ENCODE results near the gene MAL. TPM values are rescaled to one million over a fixed set of nuclear protein-coding genes. Genes with fewer than 3 reads are reported as not detected.

Gene MAL
- total RNA-seq, 1 experiment from 2014 or later = 0.22 TPM

DNA sequence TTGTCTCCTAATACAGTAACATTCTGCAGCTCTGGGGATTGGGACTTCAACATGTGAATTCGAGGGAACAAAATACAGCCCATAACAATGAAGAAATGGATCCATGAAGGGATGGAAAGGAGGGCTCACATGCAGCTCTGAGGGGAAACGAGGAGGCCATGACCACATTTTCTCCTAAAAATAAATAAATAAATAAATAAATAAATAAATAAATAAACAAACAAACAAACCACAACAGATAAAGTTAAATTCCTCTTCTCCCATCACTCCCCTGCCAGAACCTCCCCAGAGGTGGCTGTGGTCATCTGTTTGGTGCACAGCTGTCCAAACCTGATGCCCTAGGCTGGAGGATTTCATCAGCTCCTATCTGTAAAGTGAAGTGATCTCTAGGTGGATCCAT, 42.7 kb downstream of the MAL start:
- ChIA-PET POLR2A (no interaction called here), CTCF (interaction anchor here (0.5 to 1.5 kb wide), 4 partner anchors 8 to 195 kb away, joined by 3 to 4 read pairs (median 4); no protein-coding TSS in a partner anchor)
- Mint-ChIP-seq H3K27ac (no peak overlapping the region), H3K4me1 (peaks cover 11% of the 10 kb centered on the region), H3K4me3 (no peak overlapping the region), H3K36me3 (no peaks in the 10 kb centered on the region), H3K27me3 (ENCODE audit: low read depth) (no peaks in the 10 kb centered on the region), H3K9me3 (peaks cover 3% of the 10 kb centered on the region; the same call in 1 of the 2 replicates)
- no peak for TF ChIP-seq CREB1 (CRISPR knock-in tag; IDR thresholded peaks at IDR 0.05)
- no peak for TF ChIP-seq GTF2I (CRISPR knock-in tag; conservative IDR thresholded peaks at IDR 0.05)
- TF ChIP-seq, protein P1, sequence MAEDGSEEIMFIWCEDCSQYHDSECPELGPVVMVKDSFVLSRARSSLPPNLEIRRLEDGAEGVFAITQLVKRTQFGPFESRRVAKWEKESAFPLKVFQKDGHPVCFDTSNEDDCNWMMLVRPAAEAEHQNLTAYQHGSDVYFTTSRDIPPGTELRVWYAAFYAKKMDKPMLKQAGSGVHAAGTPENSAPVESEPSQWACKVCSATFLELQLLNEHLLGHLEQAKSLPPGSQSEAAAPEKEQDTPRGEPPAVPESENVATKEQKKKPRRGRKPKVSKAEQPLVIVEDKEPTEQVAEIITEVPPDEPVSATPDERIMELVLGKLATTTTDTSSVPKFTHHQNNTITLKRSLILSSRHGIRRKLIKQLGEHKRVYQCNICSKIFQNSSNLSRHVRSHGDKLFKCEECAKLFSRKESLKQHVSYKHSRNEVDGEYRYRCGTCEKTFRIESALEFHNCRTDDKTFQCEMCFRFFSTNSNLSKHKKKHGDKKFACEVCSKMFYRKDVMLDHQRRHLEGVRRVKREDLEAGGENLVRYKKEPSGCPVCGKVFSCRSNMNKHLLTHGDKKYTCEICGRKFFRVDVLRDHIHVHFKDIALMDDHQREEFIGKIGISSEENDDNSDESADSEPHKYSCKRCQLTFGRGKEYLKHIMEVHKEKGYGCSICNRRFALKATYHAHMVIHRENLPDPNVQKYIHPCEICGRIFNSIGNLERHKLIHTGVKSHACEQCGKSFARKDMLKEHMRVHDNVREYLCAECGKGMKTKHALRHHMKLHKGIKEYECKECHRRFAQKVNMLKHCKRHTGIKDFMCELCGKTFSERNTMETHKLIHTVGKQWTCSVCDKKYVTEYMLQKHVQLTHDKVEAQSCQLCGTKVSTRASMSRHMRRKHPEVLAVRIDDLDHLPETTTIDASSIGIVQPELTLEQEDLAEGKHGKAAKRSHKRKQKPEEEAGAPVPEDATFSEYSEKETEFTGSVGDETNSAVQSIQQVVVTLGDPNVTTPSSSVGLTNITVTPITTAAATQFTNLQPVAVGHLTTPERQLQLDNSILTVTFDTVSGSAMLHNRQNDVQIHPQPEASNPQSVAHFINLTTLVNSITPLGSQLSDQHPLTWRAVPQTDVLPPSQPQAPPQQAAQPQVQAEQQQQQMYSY (CRISPR knock-in tag; IDR thresholded peaks at IDR 0.05) = no peak
- no peak for TF ChIP-seq NFYB (CRISPR knock-in tag; conservative IDR thresholded peaks at IDR 0.05; ENCODE audit: low read depth)
- TF ChIP-seq, protein P2, sequence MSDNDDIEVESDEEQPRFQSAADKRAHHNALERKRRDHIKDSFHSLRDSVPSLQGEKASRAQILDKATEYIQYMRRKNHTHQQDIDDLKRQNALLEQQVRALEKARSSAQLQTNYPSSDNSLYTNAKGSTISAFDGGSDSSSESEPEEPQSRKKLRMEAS (CRISPR knock-in tag; IDR thresholded peaks at IDR 0.05) = no peak
- TF ChIP-seq ZNF219 (CRISPR knock-in tag; IDR thresholded peaks at IDR 0.05; ENCODE audit: borderline replicate concordance) = no peak
- TF ChIP-seq, protein P3, sequence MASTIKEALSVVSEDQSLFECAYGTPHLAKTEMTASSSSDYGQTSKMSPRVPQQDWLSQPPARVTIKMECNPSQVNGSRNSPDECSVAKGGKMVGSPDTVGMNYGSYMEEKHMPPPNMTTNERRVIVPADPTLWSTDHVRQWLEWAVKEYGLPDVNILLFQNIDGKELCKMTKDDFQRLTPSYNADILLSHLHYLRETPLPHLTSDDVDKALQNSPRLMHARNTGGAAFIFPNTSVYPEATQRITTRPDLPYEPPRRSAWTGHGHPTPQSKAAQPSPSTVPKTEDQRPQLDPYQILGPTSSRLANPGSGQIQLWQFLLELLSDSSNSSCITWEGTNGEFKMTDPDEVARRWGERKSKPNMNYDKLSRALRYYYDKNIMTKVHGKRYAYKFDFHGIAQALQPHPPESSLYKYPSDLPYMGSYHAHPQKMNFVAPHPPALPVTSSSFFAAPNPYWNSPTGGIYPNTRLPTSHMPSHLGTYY (CRISPR knock-in tag; IDR thresholded peaks at IDR 0.05) = no peak
- TF ChIP-seq, protein P4, sequence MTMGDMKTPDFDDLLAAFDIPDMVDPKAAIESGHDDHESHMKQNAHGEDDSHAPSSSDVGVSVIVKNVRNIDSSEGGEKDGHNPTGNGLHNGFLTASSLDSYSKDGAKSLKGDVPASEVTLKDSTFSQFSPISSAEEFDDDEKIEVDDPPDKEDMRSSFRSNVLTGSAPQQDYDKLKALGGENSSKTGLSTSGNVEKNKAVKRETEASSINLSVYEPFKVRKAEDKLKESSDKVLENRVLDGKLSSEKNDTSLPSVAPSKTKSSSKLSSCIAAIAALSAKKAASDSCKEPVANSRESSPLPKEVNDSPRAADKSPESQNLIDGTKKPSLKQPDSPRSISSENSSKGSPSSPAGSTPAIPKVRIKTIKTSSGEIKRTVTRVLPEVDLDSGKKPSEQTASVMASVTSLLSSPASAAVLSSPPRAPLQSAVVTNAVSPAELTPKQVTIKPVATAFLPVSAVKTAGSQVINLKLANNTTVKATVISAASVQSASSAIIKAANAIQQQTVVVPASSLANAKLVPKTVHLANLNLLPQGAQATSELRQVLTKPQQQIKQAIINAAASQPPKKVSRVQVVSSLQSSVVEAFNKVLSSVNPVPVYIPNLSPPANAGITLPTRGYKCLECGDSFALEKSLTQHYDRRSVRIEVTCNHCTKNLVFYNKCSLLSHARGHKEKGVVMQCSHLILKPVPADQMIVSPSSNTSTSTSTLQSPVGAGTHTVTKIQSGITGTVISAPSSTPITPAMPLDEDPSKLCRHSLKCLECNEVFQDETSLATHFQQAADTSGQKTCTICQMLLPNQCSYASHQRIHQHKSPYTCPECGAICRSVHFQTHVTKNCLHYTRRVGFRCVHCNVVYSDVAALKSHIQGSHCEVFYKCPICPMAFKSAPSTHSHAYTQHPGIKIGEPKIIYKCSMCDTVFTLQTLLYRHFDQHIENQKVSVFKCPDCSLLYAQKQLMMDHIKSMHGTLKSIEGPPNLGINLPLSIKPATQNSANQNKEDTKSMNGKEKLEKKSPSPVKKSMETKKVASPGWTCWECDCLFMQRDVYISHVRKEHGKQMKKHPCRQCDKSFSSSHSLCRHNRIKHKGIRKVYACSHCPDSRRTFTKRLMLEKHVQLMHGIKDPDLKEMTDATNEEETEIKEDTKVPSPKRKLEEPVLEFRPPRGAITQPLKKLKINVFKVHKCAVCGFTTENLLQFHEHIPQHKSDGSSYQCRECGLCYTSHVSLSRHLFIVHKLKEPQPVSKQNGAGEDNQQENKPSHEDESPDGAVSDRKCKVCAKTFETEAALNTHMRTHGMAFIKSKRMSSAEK (CRISPR knock-in tag; IDR thresholded peaks at IDR 0.05; ENCODE audit: borderline replicate concordance) = no peak
- no peak for TF ChIP-seq EMX1 (CRISPR knock-in tag; IDR thresholded peaks at IDR 0.05)
- TF ChIP-seq TP53 (CRISPR knock-in tag; IDR thresholded peaks at IDR 0.05) = no peak
- TF ChIP-seq, protein P5, sequence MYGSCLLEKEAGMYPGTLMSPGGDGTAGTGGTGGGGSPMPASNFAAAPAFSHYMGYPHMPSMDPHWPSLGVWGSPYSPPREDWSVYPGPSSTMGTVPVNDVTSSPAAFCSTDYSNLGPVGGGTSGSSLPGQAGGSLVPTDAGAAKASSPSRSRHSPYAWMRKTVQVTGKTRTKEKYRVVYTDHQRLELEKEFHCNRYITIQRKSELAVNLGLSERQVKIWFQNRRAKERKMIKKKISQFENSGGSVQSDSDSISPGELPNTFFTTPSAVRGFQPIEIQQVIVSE (CRISPR knock-in tag; IDR thresholded peaks at IDR 0.05; ENCODE audit: borderline replicate concordance) = no peak
- no peak for TF ChIP-seq PRRX2 (CRISPR knock-in tag; IDR thresholded peaks at IDR 0.05)
- TF ChIP-seq, protein P6, sequence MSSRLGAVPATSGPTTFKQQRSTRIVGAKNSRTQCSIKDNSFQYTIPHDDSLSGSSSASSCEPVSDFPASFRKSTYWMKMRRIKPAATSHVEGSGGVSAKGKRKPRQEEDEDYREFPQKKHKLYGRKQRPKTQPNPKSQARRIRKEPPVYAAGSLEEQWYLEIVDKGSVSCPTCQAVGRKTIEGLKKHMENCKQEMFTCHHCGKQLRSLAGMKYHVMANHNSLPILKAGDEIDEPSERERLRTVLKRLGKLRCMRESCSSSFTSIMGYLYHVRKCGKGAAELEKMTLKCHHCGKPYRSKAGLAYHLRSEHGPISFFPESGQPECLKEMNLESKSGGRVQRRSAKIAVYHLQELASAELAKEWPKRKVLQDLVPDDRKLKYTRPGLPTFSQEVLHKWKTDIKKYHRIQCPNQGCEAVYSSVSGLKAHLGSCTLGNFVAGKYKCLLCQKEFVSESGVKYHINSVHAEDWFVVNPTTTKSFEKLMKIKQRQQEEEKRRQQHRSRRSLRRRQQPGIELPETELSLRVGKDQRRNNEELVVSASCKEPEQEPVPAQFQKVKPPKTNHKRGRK (CRISPR knock-in tag; IDR thresholded peaks at IDR 0.05; ENCODE audit: borderline replicate concordance) = no peak
- TF ChIP-seq, protein P7, sequence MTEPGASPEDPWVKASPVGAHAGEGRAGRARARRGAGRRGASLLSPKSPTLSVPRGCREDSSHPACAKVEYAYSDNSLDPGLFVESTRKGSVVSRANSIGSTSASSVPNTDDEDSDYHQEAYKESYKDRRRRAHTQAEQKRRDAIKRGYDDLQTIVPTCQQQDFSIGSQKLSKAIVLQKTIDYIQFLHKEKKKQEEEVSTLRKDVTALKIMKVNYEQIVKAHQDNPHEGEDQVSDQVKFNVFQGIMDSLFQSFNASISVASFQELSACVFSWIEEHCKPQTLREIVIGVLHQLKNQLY (CRISPR knock-in tag; IDR thresholded peaks at IDR 0.05) = no peak
- TF ChIP-seq ZNF138 (CRISPR knock-in tag; conservative IDR thresholded peaks at IDR 0.05) = no peak
- no peak for TF ChIP-seq TEAD4 (CRISPR knock-in tag; IDR thresholded peaks at IDR 0.05)
- TF ChIP-seq, protein P8, sequence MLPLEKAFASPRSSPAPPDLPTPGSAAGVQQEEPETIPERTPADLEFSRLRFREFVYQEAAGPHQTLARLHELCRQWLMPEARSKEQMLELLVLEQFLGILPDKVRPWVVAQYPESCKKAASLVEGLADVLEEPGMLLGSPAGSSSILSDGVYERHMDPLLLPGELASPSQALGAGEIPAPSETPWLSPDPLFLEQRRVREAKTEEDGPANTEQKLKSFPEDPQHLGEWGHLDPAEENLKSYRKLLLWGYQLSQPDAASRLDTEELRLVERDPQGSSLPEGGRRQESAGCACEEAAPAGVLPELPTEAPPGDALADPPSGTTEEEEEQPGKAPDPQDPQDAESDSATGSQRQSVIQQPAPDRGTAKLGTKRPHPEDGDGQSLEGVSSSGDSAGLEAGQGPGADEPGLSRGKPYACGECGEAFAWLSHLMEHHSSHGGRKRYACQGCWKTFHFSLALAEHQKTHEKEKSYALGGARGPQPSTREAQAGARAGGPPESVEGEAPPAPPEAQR (CRISPR knock-in tag; IDR thresholded peaks at IDR 0.05) = no peak
- TF ChIP-seq, protein P9, sequence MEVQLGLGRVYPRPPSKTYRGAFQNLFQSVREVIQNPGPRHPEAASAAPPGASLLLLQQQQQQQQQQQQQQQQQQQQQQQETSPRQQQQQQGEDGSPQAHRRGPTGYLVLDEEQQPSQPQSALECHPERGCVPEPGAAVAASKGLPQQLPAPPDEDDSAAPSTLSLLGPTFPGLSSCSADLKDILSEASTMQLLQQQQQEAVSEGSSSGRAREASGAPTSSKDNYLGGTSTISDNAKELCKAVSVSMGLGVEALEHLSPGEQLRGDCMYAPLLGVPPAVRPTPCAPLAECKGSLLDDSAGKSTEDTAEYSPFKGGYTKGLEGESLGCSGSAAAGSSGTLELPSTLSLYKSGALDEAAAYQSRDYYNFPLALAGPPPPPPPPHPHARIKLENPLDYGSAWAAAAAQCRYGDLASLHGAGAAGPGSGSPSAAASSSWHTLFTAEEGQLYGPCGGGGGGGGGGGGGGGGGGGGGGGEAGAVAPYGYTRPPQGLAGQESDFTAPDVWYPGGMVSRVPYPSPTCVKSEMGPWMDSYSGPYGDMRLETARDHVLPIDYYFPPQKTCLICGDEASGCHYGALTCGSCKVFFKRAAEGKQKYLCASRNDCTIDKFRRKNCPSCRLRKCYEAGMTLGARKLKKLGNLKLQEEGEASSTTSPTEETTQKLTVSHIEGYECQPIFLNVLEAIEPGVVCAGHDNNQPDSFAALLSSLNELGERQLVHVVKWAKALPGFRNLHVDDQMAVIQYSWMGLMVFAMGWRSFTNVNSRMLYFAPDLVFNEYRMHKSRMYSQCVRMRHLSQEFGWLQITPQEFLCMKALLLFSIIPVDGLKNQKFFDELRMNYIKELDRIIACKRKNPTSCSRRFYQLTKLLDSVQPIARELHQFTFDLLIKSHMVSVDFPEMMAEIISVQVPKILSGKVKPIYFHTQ (CRISPR knock-in tag; IDR thresholded peaks at IDR 0.05) = no peak
- DNase-seq (ENCODE audit: low spot score) = no peak
- ATAC-seq = no peak
